GM21576 (cell line): ENCODE data around the gene TRERF1.

Experiments
- ATAC-seq: cut with Tn5 transposase; IDR thresholded peaks from one replicate; pipeline ENCODE4 v1.9.1; 2021; ENCODE audit warnings: mild to moderate bottlenecking, moderate library complexity; ENCODE audit not compliant: unreplicated experiment

Gene TRERF1

GRCh38 chr6:42313941-42314570 lies 137.7 kb downstream of the TRERF1 start:
- ATAC-seq: no peak

GRCh38 chr6:42313038-42313437 lies 138.7 kb downstream of the TRERF1 start:
- ATAC-seq: no peak

GRCh38 chr6:42307141-42307470 lies 144.6 kb downstream of the TRERF1 start:
- ATAC-seq: no peak

- no peak for ATAC-seq
Measured at GRCh38 chr6:42306439-42307140, 145.1 kb downstream of the TRERF1 start.

- no peak for ATAC-seq
Measured at GRCh38 chr6:42304053-42304712, 147.5 kb downstream of the TRERF1 start.

- ATAC-seq: no peak
Measured at GRCh38 chr6:42302411-42302810, 149.3 kb downstream of the TRERF1 start.

GRCh38 chr6:42301986-42302385 lies 149.7 kb downstream of the TRERF1 start:
- ATAC-seq: no peak

- ATAC-seq: no peak
Measured at GRCh38 chr6:42300701-42301100, 151.0 kb downstream of the TRERF1 start.

- ATAC-seq: no peak
Measured at GRCh38 chr6:42300185-42300584, 151.5 kb downstream of the TRERF1 start.

GRCh38 chr6:42297661-42298060 lies 154.1 kb downstream of the TRERF1 start:
- no peak for ATAC-seq

GRCh38 chr6:42296614-42297013 lies 155.1 kb downstream of the TRERF1 start:
- no peak for ATAC-seq

GRCh38 chr6:42295677-42296076 lies 156.0 kb downstream of the TRERF1 start:
- ATAC-seq: no peak

- no peak for ATAC-seq
Measured at GRCh38 chr6:42295181-42295580, 156.5 kb downstream of the TRERF1 start.

GRCh38 chr6:42294759-42295158 lies 157.0 kb downstream of the TRERF1 start:
- no peak for ATAC-seq

GRCh38 chr6:42293386-42293977 lies 158.2 kb downstream of the TRERF1 start:
- ATAC-seq: no peak

GRCh38 chr6:42292004-42292740 lies 159.6 kb downstream of the TRERF1 start:
- no peak for ATAC-seq

GRCh38 chr6:42287756-42288155 lies 164.0 kb downstream of the TRERF1 start:
- ATAC-seq: no peak

- ATAC-seq: no peak
Measured at GRCh38 chr6:42281570-42281969, 170.2 kb downstream of the TRERF1 start.

GRCh38 chr6:42280966-42281533 lies 170.7 kb downstream of the TRERF1 start:
- no peak for ATAC-seq

GRCh38 chr6:42279966-42280629 lies 171.6 kb downstream of the TRERF1 start:
- ATAC-seq: no peak
